Ishikawa (cell line): Measurements from ENCODE around the gene TJP2.

Experiments used
- CEBPB ChIP-seq: IDR thresholded peaks from 2 replicates; pipeline ENCODE4 v1.6.1; 2012
- CREB1 ChIP-seq: IDR thresholded peaks from 2 replicates; pipeline ENCODE4 v1.6.1; 2012; ENCODE audit warnings: low read depth
- RAD21 ChIP-seq: IDR thresholded peaks from 2 replicates; pipeline ENCODE4 v1.6.1; 2012; ENCODE audit warnings: low read depth
- TAF1 ChIP-seq: IDR thresholded peaks from 2 replicates; pipeline ENCODE4 v1.6.1; 2012; ENCODE audit warnings: low read depth, mild to moderate bottlenecking
- TF ChIP-seq, protein P1 (sequence below): IDR thresholded peaks from 2 replicates; pipeline ENCODE4 v1.6.1; 2012; ENCODE audit warnings: low read depth, mild to moderate bottlenecking

DNA sequence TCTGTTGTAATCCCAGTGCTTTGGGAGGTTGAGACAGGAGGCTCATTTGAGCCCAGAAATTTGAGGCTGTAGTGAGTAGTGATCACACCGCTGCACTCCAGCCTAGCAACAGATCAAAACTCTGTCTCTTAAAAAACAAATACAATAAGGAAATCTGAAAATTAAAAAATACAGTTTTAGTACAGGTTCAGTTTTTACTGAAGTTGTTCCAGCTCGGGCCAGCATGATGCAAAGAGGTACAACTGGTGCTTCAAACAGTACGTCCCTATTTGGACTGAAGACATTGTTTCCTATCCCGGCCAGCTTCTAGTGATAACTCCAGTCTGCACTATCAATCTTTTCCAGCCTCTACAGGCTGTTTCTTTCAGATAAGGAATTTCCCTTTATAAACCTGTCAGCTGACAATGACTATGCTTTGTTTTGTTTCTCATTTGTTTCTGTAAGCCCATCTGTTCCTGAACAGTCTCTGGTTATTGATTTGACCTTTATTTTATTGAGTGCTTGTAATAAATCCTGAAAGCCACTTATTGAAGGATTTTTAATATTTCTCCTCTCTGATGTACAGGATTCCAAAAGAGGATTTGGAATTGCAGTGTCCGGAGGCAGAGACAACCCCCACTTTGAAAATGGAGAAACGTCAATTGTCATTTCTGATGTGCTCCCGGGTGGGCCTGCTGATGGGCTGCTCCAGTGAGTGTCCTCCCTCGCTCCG lies 41.9 kb downstream of the TJP2 start:
- TF ChIP-seq, protein P1, sequence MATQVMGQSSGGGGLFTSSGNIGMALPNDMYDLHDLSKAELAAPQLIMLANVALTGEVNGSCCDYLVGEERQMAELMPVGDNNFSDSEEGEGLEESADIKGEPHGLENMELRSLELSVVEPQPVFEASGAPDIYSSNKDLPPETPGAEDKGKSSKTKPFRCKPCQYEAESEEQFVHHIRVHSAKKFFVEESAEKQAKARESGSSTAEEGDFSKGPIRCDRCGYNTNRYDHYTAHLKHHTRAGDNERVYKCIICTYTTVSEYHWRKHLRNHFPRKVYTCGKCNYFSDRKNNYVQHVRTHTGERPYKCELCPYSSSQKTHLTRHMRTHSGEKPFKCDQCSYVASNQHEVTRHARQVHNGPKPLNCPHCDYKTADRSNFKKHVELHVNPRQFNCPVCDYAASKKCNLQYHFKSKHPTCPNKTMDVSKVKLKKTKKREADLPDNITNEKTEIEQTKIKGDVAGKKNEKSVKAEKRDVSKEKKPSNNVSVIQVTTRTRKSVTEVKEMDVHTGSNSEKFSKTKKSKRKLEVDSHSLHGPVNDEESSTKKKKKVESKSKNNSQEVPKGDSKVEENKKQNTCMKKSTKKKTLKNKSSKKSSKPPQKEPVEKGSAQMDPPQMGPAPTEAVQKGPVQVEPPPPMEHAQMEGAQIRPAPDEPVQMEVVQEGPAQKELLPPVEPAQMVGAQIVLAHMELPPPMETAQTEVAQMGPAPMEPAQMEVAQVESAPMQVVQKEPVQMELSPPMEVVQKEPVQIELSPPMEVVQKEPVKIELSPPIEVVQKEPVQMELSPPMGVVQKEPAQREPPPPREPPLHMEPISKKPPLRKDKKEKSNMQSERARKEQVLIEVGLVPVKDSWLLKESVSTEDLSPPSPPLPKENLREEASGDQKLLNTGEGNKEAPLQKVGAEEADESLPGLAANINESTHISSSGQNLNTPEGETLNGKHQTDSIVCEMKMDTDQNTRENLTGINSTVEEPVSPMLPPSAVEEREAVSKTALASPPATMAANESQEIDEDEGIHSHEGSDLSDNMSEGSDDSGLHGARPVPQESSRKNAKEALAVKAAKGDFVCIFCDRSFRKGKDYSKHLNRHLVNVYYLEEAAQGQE = no peak
- TF ChIP-seq CREB1 = no peak
- no peak for TF ChIP-seq RAD21
- no peak for TF ChIP-seq TAF1
- no peak for TF ChIP-seq CEBPB
